Embryonic facial prominence (tissue), 1 donor: ENCODE measurements around the gene DNAJC4.
"Not testable (repeated sequence)": the region's sequence is repeated elsewhere in the genome, so short reads cannot be mapped to it uniquely, and the experiment has no call there.

Experiments used
- DNase-seq: peaks from one replicate; pipeline ENCODE4 v3.0.0-alpha.2; 2016; ENCODE audit errors: extremely low spot score

Gene DNAJC4

DNA sequence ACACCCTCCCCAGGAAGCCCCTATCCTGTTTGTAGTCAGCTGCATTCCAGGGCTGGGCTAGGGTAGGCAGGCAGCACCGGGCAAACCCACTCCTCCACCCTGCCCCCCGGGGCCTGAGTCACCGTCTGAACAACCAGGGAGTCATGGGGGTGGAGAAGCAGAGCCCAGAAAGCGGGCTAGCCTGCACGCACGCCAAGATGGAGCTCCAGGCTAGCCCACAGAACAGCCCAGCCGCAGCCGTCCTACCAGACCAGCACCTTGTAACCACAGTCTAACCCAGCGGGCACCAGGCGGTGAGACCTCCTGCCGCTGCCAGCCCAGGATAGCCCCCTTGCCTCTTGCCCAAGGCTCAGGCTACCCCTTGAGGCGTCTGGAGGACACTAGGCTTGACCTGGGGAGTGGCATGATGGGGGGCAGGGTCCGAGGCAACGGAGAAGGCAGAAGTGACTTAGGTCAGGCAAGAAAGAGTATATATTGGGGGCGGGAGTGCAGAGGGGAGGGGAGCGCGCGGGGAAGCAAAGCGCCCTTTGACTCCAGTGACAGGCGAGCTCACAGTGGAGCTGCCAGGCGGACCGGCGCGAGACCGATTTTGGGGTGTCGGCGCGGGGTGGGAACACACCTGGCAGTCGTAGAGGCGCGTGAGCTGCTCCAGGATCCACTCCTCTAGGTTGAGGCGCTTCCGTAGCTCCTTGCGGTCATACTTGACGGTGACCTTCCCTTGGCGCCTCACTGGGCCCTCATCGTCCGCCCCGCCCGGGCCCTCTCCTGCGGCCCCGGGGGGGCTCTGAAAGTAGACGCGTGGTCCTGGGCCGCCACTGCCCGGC is 15.7 kb downstream of the DNAJC4 start:
- DNase-seq: no peak

DNA sequence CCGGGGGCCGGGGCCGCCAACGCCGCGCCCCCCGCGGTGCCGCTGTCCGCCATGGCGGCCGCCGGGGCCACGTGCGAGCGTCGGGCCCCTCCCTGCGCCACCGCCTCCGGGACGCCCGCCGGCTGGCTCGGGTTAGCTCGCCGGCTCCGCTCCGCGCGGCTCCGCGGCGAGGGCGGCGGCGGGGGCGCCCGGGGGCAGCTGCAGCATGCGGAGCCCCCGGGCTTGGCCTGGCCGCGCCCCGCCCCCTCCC is 16.2 kb downstream of the DNAJC4 start:
- DNase-seq: not testable (repeated sequence)

DNA sequence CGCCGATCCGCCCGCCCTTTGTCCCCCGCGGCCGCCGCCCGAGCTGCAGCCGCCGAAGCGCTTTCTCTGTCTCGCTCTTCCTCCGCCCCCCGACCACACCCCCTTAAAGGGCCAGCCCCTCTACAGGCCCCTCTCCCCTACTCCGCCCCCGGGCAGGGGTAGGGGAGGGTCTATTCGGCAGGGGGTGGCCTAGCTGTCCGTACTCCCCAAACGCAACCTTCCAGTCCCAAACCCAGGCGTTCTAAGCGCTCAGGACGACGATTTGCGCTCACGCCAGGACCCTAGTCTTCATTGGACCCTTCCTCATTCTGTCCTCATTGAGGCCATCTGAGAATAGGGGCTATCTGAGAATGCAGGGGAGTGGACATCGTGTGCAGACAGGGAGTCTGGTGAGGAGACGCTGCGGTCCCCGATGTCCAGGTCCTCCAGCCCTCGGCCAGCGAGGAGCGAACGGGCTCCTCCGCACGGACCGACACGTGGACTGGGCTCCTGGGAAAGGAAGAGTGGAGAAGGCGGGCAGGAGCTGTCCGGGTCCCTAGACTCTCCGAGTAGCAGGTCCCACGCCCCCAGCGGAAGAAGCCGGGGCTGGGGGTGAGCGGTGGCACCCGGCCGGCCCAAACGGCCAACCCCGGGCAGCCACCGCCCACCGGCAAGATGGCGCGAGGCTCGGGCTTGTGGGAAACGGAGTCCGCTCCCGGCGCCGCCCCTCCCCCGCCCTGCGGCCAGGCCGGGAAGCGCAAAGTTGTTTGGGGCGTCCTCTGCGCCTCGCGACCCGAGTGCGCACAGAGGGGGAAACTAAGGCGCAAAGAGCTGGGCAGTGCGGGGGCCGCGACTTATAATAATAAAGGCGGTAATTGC is 16.8 kb downstream of the DNAJC4 start, which contains the start of gene PPP1R14B:
TSS of gene PPP1R14B (minus strand) at position 73 of the 858 bp plus-strand sequence. CDS start 270 bp downstream, outside the sequence.
- peak; percentile 82 for DNase-seq

DNA sequence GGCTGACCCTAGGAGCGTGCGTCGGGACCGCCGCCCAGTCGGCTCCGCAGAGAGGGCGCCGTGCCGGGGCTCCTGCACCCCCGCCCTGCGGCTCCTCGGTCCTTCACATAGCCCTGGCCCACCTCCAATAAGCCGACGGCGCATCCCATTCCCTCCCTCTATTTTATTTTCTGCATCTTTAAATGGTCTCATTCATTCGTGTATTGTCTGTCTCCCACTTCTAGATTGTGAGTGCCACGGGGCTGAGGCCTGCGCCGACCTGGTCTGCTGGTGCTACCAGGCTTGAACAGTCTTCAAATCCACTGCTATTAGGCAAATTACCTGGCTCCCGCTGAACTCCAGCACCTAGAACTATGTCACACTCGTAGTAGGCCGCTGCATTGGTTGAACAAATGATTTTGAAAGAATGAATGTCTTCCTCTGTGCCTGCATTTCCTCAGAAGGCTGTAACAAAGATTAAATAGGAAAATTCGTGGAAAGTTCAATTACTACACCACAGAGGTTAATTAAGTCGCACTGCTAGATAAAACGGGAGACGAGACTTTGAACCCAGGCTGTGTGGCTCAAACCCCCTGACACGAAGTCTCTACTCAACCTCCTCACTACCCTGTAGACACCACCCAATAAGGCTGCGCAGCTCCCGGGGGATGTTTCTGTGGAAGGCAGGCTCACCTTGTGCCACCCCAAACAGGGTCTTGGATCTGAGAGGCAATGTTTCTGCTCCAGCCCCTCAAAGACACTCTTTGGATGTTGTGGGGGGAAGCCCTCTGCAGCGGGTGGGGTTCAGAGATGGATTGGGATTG is 17.6 kb downstream of the DNAJC4 start:
- DNase-seq: no peak

DNA sequence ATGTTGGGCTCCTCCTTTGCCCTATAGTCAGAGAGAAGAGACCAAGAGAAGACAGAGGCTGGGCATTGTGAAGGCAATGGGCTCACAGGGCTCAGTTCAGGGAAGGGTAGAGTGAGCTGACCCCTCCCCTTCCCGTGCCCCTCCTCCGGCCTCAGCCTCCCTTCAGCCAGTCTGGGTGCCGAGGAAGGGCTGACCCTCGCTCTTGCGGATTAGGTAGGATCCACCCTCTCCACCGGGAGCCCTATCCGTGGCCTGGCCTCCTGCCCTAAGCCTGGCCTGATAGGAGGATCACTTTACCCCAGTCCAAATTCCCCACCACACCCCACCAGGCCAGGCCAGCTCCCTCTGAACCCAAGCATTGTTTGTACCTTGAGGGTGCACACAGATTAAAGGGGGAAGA is 18.2 kb downstream of the DNAJC4 start:
- DNase-seq: no peak

DNA sequence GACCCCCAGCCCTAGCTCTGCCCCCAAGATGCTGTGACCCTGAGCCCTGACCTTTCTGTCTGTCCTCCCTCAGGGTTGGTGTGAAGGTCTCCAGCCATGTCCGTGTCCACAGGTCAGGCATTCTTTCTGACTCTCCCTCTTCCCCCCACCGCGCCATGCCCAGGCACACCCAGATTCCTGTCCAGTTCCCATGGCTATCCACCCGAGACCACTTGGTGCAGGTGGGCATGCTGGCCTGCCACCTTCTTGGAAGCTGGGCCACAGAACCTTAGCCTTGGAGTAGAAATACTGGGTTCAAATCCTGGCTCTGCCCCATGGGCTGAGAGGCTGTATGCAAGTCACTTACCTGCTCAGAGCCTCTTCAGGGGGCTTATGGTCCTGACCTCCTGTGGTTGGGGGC is 18.7 kb downstream of the DNAJC4 start:
- DNase-seq: no peak

DNA sequence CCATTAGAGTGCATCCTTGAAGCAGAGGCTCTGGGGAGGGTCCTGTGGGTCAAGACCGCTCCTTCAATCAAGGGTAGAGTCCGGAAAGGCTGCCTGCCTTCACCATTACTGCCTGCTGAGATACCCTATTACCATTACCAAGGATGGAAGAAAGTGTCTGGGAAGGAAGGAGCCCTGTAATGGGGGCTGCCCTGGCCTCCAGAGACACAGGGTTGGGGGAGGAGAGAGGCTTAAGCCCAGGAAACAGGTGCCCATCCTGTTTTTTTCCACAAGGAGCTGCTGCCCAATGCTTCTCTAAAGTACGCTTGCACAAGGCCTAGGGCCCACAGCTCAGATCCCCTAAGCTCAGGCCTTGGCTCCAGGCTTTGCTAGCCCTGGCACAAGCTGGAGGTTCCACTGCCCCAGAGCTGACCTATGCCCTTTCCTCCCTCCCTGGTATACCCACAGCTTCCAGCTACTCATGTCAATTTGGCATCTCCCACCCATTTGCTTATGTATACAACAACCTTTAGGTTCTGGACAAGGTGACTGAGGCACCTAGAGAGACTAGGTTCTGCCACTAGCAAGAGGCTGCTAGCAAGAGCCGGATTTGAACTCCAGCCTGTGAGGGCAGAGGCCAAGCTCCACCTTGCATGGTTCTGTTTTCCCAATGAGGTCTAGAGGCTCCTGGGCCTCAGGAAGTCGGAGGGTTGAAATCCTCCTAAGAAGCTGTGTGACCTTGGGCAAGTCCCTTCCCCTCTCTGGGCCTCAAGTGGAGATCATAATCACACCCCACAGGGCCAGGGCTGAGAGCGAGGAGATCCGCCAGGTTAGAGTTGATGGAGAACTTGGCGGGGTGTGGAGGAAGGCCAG is 19.4 kb downstream of the DNAJC4 start:
- no peak for DNase-seq

DNA sequence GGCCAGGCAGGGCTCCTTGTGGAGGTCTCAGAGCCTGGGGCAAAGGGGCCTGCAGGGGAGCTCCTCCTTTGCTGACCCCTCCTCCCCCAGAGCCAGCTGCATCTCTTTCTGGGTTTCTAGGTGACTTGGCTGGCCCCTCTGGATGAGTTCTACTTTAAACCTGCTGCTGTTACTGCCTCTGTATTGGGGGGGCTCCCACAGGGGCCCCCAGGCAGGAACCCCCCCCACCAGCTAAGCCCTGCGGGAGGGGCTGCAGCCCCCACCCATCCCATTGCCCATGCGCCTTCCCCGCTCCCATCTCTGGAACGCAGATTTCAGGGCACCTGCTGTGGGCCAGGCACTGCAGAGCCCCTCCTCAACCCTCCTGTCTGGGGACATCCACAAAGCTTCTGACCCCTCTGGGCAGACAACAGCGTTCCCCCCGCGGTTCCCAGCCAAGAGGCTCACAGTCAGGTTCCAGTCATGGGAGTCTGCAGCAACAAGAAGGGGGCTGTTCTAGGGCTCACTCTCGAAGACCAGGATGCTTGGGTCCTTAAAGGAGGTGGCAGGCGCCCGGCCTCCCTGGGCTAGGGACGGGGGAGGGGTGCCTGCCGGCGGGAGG is 20.2 kb downstream of the DNAJC4 start:
- DNase-seq: no peak

DNA sequence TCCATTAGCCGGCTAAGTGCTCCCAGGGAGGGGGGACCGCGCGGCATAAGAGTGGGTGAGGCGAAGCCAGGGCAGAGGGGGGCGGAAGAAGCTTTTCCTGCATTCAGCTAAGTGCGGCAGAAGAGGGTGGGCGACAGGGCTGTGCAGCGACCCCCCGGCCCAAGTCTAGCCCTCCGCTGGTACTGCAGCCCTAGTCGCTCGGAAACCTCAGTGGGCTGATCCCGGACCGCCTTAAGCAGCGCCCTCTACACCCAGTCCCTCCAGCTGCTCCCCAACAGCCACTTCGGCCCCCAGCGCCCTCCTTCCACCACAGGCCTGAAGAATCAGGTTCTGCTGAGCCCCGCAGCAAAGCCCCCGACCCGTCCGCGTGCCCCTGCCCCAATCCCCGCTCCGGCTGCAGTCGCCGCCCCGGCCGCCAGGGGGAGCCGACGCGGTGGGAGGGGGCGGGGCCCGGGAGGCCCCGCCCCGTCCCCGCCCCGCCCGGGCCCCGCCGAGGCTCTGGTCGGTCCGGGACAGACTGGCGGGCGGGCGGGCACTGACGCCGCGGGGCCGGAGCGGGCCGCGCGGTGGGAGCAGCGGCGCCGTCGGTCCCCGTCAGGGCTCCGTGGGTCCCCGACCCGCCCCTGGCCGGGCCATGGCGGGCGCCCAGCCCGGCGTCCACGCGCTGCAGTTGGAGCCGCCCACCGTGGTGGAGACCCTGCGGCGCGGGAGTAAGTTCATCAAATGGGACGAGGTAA is 20.8 kb downstream of the DNAJC4 start, which contains the start of gene PLCB3:
TSS of gene PLCB3 (plus strand) at position 515 of the 737 bp plus-strand sequence. CDS start at position 635, 120 bp downstream.
- no peak for DNase-seq

DNA sequence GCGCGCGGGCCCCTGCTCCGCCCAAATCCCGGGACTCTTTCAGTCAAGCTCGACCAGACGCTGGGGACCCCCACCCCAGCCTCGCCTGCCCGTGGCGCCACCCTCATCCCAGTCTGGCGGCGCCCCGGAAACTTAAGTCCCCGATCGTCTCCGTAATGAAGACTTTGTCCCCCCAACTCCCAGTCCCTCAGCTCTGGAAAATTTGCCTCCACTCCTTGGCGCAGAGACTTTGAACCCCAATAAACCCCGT is 21.3 kb downstream of the DNAJC4 start:
- no peak for DNase-seq

DNA sequence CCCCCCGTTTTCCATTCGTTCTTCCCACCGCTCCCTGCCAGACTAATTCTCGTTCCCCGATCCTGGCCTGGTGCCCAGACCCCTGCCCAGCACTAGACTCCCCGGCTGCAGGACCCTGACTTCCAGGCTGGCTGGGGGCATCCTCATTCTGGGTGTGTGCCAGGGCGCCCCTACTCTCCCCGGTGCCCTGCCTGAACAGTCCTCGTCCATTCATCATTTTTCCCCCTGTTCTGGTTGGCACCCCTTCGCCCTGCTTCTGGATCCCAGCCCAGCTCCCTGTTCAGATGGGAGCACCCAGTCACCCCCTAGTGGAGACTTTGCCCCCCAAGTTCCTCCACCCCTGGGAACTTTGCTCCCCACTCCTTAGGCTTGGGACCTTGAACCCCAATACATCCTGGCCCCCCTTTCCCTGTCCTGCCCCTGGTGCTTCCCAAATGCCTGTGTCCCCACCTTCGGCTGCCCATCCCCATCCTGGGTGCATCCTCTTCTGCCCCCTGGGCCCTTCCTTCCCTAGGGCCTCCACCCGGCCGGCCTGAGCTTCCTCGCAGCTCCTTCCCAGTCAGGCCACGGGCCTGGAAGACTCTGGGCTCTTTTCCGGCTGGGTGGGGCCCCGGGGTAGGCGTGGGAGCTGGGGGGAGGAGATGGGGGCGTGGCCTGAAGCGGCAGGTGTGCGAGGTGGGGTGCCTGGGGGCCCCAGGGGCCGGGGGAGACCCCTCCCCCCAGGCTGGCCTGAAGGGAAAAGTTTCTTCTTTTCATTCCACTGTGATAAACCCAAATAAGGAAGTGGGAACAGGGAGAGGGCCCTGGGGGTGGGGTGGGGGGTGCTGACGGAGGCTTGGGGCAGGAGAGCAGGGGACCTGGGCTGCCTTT is 21.9 kb downstream of the DNAJC4 start:
- no peak for DNase-seq

DNA sequence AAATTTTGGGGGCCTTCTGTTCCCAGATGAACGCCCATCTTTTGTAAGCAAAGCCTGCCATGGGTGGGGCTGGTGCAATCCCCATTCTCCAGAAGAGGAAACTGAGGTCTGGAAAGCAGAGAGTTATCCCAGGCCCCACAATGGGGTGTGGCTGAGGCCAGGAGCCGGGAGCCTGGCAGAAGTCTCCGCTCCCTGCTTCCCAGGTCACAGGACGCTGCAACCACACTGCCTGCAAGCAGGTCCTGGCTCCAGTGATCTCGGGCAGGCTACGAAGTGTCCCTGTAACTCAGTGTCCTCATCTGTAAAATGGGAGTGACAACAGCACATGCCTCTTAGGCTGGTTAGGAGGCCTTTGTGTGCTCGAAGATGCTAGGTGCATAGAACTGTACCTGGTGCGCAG is 22.7 kb downstream of the DNAJC4 start:
- DNase-seq: no peak

DNA sequence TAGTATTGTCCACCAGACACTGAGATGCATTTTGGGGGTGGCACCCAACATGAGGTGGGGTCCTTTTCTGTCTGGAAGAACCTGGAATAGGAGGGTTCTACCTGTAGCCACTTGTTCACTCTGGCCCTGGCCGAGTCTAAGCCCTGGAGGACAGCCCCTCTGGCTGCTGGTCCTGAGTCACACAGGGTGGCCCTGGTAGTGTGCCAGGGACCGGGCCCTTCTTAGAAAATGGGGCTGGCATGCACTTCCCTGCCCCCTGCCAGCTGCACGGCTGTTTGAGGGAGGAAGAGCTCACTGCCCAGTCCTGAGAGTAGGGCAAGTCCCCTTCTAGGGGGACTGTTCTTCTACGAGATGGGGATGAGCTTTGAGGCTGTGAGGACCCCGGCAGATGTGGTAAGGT is 23.1 kb downstream of the DNAJC4 start:
- DNase-seq: no peak

DNA sequence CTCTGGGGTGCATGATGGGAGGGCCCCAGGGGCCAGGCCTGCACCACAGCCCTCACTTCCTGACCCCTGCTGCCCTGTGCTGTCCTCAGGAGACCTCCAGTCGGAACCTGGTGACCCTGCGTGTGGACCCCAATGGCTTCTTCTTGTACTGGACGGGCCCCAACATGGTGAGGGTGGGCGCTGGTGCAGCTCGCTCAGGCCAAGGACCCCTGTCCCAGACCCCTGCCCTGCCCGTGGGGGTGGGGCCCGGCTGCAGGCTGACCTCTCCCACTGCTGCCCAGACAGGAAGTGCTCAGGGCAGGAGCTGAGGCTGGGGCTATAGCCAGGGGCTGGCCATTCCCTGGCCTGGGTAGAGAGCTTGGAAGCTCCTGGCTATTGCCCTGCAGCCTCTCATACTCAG is 24.0 kb downstream of the DNAJC4 start:
- DNase-seq: no peak

DNA sequence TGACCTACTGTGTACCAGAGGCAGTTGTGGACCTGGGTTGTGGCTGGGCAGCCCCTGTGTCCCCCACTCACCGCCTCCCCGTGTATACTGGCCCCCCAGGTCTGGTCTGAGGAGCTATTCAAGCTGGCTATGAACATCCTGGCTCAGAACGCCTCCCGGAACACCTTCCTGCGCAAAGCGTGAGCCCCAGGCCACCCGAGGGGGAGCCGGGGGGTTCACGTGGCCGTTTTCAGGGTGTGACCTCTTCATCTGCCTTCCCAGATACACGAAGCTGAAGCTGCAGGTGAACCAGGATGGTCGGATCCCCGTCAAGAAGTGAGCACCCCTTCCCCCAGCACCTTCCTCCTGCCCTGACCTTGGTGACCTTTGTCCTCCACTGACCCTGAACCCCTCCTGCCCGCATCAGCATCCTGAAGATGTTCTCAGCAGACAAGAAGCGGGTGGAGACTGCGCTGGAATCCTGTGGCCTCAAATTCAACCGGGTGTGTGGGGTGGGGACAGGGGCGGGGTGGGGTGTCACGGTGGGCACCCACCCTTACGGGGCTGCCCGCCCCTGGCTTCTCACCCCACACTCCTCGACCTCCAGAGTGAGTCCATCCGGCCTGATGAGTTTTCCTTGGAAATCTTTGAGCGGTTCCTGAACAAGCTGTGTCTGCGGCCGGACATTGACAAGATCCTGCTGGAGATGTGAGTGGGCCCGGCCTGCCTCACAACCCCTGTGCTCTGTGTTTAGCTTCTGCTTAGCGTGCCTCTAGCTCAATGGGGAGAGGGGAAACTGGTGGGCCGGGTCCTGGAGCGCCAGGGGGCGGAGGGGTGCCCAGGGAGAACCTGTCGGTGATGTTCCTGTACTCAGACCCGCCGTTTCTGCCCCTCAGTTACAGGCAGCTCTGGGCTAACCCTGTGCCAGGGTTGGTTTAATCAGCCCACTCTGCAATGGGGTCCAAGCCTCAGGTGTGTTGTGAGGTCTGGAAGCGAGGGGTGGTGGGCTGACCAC is 25.1 kb downstream of the DNAJC4 start:
- no peak for DNase-seq

DNA sequence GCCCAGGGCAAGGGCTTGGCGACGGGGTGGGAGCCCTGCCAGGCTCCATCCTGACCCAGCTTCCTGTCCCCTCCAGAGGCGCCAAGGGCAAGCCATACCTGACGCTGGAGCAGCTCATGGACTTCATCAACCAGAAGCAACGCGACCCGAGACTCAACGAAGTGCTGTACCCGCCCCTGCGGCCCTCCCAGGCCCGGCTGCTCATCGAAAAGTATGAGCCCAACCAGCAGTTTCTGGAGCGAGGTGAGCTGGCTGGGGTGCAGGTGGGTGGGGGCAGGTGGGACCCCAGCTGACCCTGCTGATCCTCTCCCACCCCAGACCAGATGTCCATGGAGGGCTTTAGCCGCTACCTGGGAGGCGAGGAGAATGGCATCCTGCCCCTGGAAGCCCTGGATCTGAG is 26.0 kb downstream of the DNAJC4 start:
- DNase-seq: no peak

DNA sequence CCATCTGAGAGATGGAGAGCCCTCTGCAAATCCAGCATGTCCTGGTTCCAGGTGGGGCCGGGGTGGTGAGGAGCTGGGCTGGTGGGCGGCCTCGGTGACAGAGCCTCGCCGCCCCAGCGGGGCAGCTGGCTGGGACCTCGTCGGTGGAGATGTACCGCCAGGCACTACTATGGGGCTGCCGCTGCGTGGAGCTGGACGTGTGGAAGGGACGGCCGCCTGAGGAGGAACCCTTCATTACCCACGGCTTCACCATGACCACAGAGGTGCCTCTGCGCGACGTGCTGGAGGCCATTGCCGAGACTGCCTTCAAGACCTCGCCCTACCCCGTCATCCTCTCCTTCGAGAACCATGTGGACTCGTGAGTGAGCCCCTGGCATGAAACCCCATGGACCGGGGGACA is 28.0 kb downstream of the DNAJC4 start:
- no peak for DNase-seq

DNA sequence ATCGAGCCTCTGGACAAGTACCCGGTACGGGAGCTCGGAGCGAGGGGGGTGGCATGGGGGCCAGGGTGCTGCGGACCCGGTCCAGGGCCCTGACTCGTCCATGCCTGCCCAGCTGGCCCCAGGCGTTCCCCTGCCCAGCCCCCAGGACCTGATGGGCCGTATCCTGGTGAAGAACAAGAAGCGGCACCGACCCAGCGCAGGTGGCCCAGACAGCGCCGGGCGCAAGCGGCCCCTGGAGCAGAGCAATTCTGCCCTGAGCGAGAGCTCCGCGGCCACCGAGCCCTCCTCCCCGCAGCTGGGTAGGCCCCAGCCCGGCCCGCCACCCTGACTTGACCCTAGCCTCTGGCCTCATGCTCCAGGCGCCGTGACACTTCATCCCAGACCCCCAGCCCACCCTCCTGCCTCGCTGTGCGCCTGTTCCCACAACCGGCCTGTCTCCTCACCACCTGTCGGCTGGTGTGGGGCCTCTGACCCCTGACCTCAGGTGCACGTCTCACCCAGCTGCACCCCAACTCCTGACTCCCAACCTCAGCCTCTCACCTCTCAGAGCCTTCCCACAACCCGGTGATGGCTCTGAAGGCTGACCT is 28.7 kb downstream of the DNAJC4 start:
- no peak for DNase-seq
